GM19023 (cell line): ENCODE results near the gene ADA.
"Not testable (repeated sequence)": the region's sequence is repeated elsewhere in the genome, so short reads cannot be mapped to it uniquely, and the experiment has no call there.

Source experiments
- ATAC-seq: cut with Tn5 transposase; IDR thresholded peaks from one replicate; pipeline ENCODE4 v1.9.1; 2021; ENCODE audit warnings: mild to moderate bottlenecking, moderate library complexity; ENCODE audit not compliant: unreplicated experiment

Gene ADA

GRCh38 chr20:44601236-44601671 lies 50.2 kb downstream of the ADA start:
- ATAC-seq, result no peak

GRCh38 chr20:44600758-44601201 lies 50.7 kb downstream of the ADA start:
- ATAC-seq, result no peak

GRCh38 chr20:44600301-44600700 lies 51.2 kb downstream of the ADA start:
- no peak for ATAC-seq

DNA sequence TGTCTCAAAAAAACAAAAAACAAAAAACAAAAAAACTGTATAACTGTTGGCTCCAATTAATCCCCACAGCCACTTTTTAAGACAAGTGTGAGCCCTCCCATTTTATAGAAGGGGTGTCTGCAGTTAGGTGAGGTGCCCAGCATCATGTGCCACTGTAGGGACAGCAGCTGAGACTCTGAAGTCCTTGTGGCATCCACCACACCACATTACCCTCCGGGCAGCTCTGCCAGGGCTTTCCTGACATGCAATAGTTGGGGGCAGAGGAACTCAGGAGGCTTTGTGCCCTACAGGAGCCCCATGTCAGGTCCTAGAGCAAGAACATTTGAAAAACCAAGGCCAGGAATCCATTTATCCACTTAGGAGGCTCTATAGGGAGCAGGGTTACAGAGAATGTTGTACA lies 51.8 kb downstream of the ADA start:
- ATAC-seq, result no peak

- no peak for ATAC-seq
Observed at GRCh38 chr20:44598423-44599305, 52.8 kb downstream of the ADA start.

GRCh38 chr20:44597930-44598329 lies 53.6 kb downstream of the ADA start:
- no peak for ATAC-seq

DNA sequence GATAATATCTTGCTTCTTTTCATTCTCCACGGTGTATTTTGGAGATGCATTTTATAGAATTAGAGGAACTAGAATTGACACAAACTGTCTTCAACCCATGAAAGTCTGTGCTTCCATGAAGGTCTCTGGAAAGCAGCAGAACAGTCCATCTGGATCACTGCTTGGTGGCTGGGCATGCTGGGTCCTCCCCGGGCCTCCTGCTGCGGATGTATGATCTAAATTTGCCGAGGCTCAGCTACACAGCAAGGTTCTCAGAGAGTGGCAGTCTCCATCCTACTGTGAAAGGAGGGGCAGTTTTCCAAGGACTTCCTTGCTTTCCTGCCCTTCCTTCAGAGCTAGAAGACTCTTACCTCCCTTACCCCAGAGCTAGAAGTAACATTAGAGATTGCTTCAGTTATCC lies 54.0 kb downstream of the ADA start:
- ATAC-seq, result no peak

DNA sequence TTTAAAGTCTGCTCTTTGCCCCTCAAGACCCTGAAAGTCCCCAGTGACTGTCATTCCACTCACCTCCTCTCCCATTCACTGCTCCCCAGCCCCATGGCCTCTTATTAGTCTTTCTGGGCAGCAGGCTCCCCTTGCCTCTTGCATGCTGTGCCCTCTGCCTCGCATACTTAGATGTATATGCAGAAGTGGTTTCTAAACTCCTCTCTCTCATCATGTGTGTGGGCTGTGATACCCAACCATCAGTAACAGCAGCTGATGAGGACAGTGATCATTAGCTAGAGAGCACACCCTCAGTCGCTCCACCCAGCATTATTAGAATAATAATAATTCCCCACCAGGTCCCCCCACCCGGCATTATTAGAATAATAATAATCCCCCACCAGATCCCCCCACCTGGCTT lies 54.6 kb downstream of the ADA start:
- ATAC-seq, result no peak

DNA sequence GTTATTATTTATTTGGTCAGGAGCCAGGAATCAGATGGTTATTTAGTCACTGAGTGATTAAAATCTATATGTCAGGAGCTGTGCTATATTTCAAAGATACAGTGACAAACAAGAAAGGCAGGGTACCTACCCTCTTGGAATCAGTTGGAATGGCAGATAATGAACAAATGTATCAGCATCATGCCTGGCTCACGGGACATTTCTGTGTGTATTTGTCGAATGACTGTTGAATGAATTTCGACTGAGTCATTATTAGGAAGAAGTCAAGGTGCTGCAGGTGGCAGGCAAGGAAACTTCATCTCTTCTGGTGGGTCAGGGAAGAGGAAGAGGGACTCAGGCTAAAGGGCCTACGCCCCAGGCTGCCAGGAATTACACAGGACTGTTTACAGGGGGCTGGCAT lies 55.5 kb downstream of the ADA start:
- ATAC-seq, result no peak

DNA sequence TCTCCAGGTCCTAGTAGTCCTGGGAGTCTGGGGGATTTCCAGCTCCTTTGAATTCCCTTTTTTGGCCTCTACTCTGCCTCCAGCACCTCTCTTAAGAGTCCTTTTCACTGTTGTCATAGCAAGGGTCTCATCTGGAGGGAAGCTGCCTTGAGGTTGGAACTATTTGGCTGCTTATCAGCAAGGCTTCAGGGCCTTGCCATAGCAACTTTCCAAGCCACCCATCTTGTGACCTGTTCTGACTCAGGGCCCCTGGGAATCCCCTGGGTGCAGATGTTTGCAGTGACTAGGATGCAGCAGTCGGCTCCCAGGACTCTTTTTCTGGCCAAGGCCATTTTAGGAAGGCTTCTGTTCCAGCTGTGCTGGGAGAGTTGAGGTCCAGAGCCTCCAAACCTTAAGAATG lies 56.8 kb downstream of the ADA start:
- no peak for ATAC-seq

DNA sequence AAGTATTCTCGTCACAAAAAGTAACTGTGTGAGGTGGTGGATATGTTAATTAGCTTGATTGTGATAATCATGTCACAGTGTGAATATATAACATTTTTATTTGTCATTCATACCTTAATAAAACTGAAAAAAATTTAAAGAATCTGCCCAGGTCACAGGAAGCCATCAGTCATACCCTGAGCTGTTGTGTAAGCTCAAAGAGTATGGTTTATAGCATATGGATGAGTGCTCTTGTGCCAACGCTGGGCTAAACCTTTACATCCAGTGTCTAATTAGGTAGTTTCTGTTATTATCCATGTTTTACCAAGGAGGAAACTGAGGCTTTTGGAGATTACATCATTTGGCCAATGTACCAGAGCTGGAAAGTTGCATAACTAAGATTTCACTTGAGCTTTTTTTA lies 57.7 kb downstream of the ADA start:
- ATAC-seq, result no peak

DNA sequence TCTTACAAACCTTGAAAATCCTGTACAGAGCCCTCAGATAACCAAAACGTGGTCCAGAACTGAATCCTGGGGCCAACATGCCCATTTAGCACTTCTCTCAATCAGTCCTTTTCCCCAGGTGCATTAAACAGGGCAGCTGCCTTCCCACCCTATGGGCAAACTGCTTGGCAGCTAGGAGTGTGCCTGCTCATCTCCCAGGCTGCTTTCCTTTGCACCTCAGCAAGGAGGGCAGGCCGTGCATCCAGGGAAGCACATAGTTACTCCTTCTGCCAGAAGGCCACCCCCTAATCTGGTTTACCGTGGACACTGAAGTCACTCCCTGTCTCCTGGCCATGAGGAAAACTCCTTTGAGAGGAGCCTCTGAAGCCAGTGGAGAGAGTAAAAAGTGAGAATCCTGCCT lies 59.1 kb downstream of the ADA start:
- ATAC-seq, result no peak

DNA sequence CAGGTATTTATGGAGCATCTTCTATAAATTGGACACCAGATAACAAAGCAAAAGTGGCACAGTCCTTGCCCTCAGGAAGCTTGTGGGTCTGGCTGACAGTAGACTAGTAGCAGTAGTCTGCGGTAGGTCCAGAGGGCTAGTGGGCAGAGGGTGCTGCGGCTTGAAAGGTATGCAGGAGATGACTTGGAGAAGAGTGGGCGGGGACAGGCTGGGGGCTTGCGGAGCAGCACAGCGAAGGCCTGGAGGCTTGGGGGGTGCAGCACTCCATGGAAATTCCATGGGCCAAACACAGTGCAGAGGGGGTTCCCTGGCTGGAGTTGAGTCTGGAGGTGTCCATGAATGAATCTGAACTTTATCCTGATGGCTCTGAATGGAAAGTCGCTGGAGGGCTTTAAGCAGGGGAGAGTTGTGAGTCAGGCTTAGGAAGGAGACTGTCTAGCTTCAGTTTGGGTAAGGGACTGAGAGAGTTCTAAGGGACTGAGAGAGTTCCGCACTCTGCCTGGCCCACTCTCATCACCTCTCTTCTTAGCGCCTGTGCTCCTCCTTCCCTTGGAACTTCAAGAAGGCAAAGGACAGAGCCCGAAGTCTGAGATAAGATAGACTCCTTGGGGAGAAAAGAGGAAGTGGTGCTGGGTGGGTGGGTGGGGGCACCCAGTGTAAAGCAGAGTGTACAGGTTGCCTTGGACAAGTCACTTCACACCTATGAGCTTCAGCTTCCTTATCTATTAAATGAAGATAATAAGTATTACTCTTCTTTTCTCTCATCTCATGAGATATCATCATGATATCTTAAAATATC lies 60.3 kb downstream of the ADA start:
- ATAC-seq, result no peak

- ATAC-seq, result no peak
Observed at GRCh38 chr20:44589537-44589936, 62.0 kb downstream of the ADA start.

DNA sequence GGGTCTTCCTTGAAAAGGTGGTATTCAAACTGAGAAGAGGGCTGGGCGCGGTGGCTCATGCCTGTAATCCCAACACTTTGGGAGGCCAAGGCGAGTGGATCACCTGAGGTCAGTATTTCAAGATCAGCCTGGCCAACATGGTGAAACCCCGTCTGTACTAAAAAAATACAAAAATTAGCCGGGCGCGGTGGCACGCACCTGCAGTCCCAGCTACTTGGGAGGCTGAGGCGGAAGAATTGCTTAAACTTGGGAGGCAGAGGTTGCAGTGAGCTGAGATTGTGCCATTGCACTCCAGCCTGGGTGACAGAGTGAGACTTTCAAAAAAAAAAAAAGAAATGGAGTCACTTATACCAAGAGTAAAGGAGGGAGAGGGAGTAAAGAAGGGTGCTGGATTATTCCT lies 63.2 kb downstream of the ADA start:
- ATAC-seq, result not testable (repeated sequence)

DNA sequence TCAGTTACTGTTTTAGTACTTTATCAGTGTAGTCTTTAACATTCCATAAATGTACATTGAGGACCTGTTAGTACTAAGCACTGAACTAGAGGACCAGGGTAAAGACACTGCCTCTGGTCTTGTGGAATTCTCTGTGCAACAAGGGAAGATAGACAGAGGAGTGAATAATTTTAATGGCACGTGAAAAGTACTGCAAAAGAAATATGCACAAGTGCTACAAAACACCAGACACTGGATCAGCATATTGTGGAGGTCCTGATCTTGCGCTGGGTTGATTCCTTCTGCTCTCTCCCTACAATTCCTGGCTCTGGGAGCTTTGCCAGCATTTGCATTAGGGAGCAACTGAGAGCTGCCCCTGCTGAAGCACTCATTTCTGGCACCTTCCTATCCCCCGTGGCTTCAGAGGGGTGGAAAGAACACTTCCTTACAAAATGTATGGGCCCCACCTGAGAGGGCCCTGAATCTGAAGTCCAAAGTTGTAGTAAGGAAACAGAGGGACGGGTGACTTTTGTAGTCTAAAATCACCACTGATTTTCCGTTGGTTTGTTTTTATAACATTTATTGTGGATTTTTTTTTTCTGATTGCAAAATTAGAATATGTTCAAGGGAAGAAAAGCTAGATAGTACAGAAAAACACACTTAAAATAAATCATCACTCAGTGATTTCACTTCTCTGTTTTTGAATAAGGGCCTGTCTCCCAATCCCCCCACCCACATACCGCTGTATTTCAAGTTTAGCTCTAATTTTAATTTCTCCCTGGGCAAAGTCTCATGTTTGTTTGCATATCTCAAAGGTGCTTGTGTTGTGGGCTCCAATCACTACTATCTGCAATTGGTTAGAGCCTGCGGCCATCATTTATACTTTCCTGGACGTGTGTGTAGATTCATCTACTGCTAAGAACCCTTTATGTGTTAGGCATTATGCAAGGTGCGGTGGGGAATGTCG lies 64.2 kb downstream of the ADA start:
- ATAC-seq, result no peak

DNA sequence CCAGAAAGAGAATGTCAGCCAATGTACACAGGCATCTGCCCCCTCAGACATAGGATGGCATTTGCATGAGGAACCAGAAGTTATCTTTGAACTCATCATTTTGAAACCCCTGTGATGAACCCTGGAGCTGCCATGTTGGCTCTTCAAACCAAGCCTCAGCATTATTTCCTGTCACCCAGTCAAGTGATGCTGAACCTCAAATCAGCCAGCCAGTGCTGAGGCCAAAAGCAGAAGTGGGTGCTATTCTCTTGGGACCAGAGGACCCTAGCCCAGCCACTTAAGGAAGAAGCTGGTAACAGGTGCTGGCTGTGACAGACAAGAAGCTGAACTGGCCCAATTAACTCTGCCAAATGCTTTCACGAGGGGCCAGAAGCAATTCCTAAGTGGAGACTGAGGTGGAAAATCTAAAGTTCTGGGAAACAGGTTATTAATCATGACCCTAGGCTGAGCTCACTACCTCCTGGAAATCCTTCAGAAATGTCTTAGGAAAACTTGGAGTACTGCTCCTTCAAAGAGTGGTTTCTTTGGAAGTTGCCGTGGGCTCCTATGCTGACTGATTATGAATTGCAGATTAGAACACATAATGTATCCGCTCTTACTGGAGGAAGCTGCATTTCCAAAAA lies 65.1 kb downstream of the ADA start:
- peak; percentile 58 for ATAC-seq

GRCh38 chr20:44585057-44585963 lies 66.2 kb downstream of the ADA start:
- ATAC-seq, result peak; percentile 6

DNA sequence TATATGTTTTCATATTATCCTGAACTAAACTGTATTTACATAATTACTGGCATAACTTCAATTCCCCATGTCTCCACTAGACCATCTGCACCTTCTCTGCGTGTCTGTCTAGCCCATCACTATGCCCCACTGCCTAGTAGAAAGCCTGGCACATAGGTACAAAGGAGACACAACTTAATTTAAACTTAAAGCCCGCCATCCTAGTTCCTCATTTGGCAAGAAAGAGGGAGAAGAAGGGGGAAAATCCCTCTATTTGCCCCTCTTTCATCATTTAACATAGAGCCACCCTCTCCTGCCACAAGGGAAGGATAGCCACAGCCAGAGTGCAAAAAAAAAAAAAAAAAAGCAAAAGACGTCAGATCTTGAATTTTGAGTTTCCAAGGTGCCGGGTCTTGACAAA lies 67.3 kb downstream of the ADA start:
- no peak for ATAC-seq
